ENCODE data around the gene BAD. TPM values are rescaled to one million over a fixed set of nuclear protein-coding genes. Genes with fewer than 3 reads are reported as not detected.
A peak's percentile ranks its signal among the peaks of the same experiment; 100 is the strongest.

The BAD gene
- total and polyA plus RNA-seq, 3 experiments from 2014 or later, result 40.4 to 56.5 (median 40.9) TPM

GRCh38 chr11:64263947-64264317 is 20.5 kb downstream of the BAD start:
- Histone ChIP-seq H3K27me3 (ENCODE audit: insufficient read depth, low read length, poor library complexity, severe bottlenecking) (no peaks in the 10 kb centered on the region), H3K36me3 (ENCODE audit: insufficient read depth, low read length) (no peaks in the 10 kb centered on the region), H3K4me1 (ENCODE audit: insufficient read depth, low read length) (peaks cover 10% of the 10 kb centered on the region), H3K4me3 (ENCODE audit: low read length) (no peak overlapping the region), H3K27ac (ENCODE audit: low read depth, low read length) (no peak overlapping the region), H3K9me3 (ENCODE audit: low read length) (no peaks in the 10 kb centered on the region)
- CTCF ChIA-PET, result interaction anchor here (0.8 to 1.8 kb wide), 6 partner anchors 10 to 59 kb away, joined by 3 to 7 read pairs (median 4); partner anchors contain the start of genes FERMT3, FKBP2 and PLCB3
- H3K27ac Mint-ChIP-seq, result no peak overlapping the region
- peaks cover 12 to 20% (median 15%) of the 10 kb centered on the region in 3 donors for H3K4me1 Mint-ChIP-seq
- POLR2A ChIA-PET, result interaction anchor here (0.5 to 0.6 kb wide), 2 partner anchors 858 to 1489 kb away, joined by 3 to 5 read pairs; partner anchors contain the start of genes FAU and MRPL49
- no peaks in the 10 kb centered on the region for H3K9me3 Mint-ChIP-seq
- DNase-seq, result no peak
- H3K27me3 Mint-ChIP-seq, result no peaks in the 10 kb centered on the region
- H3K4me3 Mint-ChIP-seq, result no peak overlapping the region
- H3K36me3 Mint-ChIP-seq, result peaks cover 0 to 23% (median 5%) of the 10 kb centered on the region in 3 donors

GRCh38 chr11:64263021-64263946 is 21.2 kb downstream of the BAD start:
- ChIA-PET POLR2A (interaction anchor here (0.6 kb wide), 1 partner anchor 859 kb away, joined by 3 read pairs; the partner anchor contains the start of genes FAU and MRPL49), CTCF (interaction anchor here (0.9 to 1.8 kb wide), 5 partner anchors 11 to 59 kb away, joined by 3 to 7 read pairs (median 4); partner anchors contain the start of genes FERMT3, FKBP2 and PLCB3)
- H3K27me3 Mint-ChIP-seq, result no peaks in the 10 kb centered on the region
- H3K27ac ChIP-seq (ENCODE audit: low read depth, low read length), result no peak overlapping the region
- H3K27ac Mint-ChIP-seq, result no peak overlapping the region
- peaks cover 7 to 14% (median 11%) of the 10 kb centered on the region in 3 donors for H3K4me1 Mint-ChIP-seq
- peaks cover 0 to 26% (median 5%) of the 10 kb centered on the region in 3 donors for H3K36me3 Mint-ChIP-seq
- no peaks in the 10 kb centered on the region for H3K9me3 Mint-ChIP-seq
- no peak overlapping the region for H3K4me3 Mint-ChIP-seq
- H3K27me3 ChIP-seq (ENCODE audit: insufficient read depth, low read length, poor library complexity, severe bottlenecking), result no peaks in the 10 kb centered on the region
- DNase-seq, result no peak
- no peak overlapping the region for H3K4me3 ChIP-seq (ENCODE audit: low read length)
- H3K36me3 ChIP-seq (ENCODE audit: insufficient read depth, low read length), result no peaks in the 10 kb centered on the region
- H3K9me3 ChIP-seq (ENCODE audit: low read length), result no peaks in the 10 kb centered on the region
- H3K4me1 ChIP-seq (ENCODE audit: insufficient read depth, low read length), result peaks cover 3% of the 10 kb centered on the region

GRCh38 chr11:64262271-64263002 is 22.0 kb downstream of the BAD start:
- Histone ChIP-seq H3K9me3 (ENCODE audit: low read length) (no peaks in the 10 kb centered on the region), H3K27me3 (ENCODE audit: insufficient read depth, low read length, poor library complexity, severe bottlenecking) (no peaks in the 10 kb centered on the region), H3K4me1 (ENCODE audit: insufficient read depth, low read length) (no peaks in the 10 kb centered on the region), H3K36me3 (ENCODE audit: insufficient read depth, low read length) (no peaks in the 10 kb centered on the region), H3K4me3 (ENCODE audit: low read length) (no peak overlapping the region), H3K27ac (ENCODE audit: low read depth, low read length) (no peak overlapping the region)
- H3K27ac Mint-ChIP-seq, result no peak overlapping the region
- ChIA-PET CTCF (interaction anchor here (0.9 to 1.8 kb wide), 4 partner anchors 10 to 56 kb away, joined by 3 to 7 read pairs (median 4); partner anchors contain the start of genes FERMT3 and PLCB3), POLR2A (no interaction called here)
- peaks cover 0 to 32% (median 5%) of the 10 kb centered on the region in 3 donors for H3K36me3 Mint-ChIP-seq
- H3K4me3 Mint-ChIP-seq, result no peak overlapping the region
- DNase-seq, result no peak
- no peaks in the 10 kb centered on the region for H3K9me3 Mint-ChIP-seq
- no peaks in the 10 kb centered on the region for H3K27me3 Mint-ChIP-seq
- H3K4me1 Mint-ChIP-seq, result peaks cover 0 to 6% (median 6%) of the 10 kb centered on the region in 3 donors

DNA sequence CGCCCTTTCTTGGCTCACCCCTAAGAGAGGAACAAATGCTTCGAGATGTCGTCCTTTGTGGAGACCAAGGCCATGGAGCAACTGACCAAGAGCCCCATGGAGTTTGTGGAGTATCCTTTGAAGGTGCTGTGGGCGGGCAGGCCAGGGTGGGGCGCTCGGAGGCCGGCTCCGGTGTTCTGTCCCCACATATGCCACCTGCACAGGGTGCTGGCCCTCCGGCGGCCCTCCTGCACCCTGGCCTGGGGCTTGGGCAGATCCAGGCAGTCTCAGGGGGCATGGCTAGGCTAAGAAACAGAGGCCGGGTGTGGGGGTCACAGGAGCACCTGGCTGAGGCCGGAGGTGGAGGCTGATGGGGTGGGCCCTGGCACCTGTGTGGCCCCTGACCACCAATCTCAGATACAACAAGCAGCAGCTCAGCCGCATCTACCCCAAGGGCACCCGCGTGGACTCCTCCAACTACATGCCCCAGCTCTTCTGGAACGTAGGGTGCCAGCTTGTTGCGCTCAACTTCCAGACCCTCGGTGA is 22.8 kb downstream of the BAD start:
- Mint-ChIP-seq H3K4me1 (peaks cover 0 to 6% (median 6%) of the 10 kb centered on the region in 3 donors), H3K9me3 (no peaks in the 10 kb centered on the region), H3K27me3 (no peaks in the 10 kb centered on the region), H3K36me3 (peaks cover 0 to 33% (median 5%) of the 10 kb centered on the region in 3 donors), H3K27ac (no peak overlapping the region), H3K4me3 (no peak overlapping the region)
- Histone ChIP-seq H3K9me3 (ENCODE audit: low read length) (no peaks in the 10 kb centered on the region), H3K27me3 (ENCODE audit: insufficient read depth, low read length, poor library complexity, severe bottlenecking) (no peaks in the 10 kb centered on the region), H3K36me3 (ENCODE audit: insufficient read depth, low read length) (no peaks in the 10 kb centered on the region), H3K4me3 (ENCODE audit: low read length) (no peak overlapping the region), H3K4me1 (ENCODE audit: insufficient read depth, low read length) (no peaks in the 10 kb centered on the region), H3K27ac (ENCODE audit: low read depth, low read length) (no peak overlapping the region)
- ChIA-PET CTCF (interaction anchor here (1.1 to 2.1 kb wide), 3 partner anchors 11 to 57 kb away, joined by 3 to 8 read pairs (median 5); partner anchors contain the start of gene PLCB3), POLR2A (no interaction called here)
- no peak for DNase-seq

- Histone ChIP-seq H3K4me3 (ENCODE audit: low read length) (no peak overlapping the region), H3K27ac (ENCODE audit: low read depth, low read length) (no peak overlapping the region), H3K27me3 (ENCODE audit: insufficient read depth, low read length, poor library complexity, severe bottlenecking) (no peaks in the 10 kb centered on the region), H3K4me1 (ENCODE audit: insufficient read depth, low read length) (no peaks in the 10 kb centered on the region), H3K9me3 (ENCODE audit: low read length) (no peaks in the 10 kb centered on the region), H3K36me3 (ENCODE audit: insufficient read depth, low read length) (no peaks in the 10 kb centered on the region)
- no peak for DNase-seq
- Mint-ChIP-seq H3K4me3 (peak overlapping the region in 2 of 7 donors; percentile 20 to 65), H3K4me1 (peaks cover 0 to 6% (median 6%) of the 10 kb centered on the region in 3 donors), H3K27me3 (no peaks in the 10 kb centered on the region), H3K27ac (peak overlapping the region in 1 of 8 donors; percentile 58), H3K36me3 (peaks cover 0 to 36% (median 5%) of the 10 kb centered on the region in 3 donors), H3K9me3 (no peaks in the 10 kb centered on the region)
- POLR2A ChIA-PET, result no interaction called here
- CTCF ChIA-PET, result interaction anchor here (1.1 to 2.1 kb wide), 3 partner anchors 9 to 56 kb away, joined by 3 to 8 read pairs (median 5); partner anchors contain the start of gene PLCB3
Observed at GRCh38 chr11:64260147-64260708, 24.2 kb downstream of the BAD start.

DNA sequence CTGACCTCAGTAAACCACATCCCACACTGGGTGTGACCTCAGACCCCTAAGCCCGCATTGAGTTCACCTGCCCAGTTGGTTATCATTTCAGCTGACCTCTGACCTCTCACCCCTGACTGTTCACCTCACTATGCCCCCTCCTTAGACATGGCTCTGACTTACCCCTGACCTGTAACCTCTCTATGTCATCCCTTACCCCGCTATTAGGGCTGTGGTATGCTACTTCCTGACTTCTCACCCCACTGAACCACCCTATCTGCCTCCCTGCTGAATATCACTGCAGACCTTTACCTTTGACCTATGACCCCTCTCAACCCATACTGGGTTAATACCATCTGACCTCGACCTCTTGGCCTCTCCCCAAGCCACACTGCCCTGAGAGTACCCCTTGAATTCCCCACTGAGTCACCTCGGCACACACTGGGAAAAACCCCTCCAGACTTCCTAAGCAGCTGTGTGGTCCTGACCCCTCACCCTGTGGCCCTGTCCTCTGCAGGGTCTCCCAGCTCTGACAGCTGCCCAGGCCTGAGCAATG is 24.9 kb downstream of the BAD start:
- no peak overlapping the region for H3K4me3 ChIP-seq (ENCODE audit: low read length)
- H3K36me3 ChIP-seq (ENCODE audit: insufficient read depth, low read length), result no peaks in the 10 kb centered on the region
- peak overlapping the region in 4 of 8 donors; percentile 34 to 58 (median 44) for H3K27ac Mint-ChIP-seq
- H3K9me3 Mint-ChIP-seq, result no peaks in the 10 kb centered on the region
- no peaks in the 10 kb centered on the region for H3K27me3 ChIP-seq (ENCODE audit: insufficient read depth, low read length, poor library complexity, severe bottlenecking)
- ChIA-PET CTCF (interaction anchor here (2.1 kb wide), 1 partner anchor 55 kb away, joined by 8 read pairs; no protein-coding TSS in a partner anchor), POLR2A (no interaction called here)
- no peaks in the 10 kb centered on the region for H3K27me3 Mint-ChIP-seq
- no peak overlapping the region for H3K4me3 Mint-ChIP-seq
- H3K4me1 ChIP-seq (ENCODE audit: insufficient read depth, low read length), result no peaks in the 10 kb centered on the region
- H3K4me1 Mint-ChIP-seq, result peaks cover 0 to 6% (median 6%) of the 10 kb centered on the region in 3 donors
- H3K9me3 ChIP-seq (ENCODE audit: low read length), result no peaks in the 10 kb centered on the region
- DNase-seq, result no peak
- H3K27ac ChIP-seq (ENCODE audit: low read depth, low read length), result no peak overlapping the region
- peaks cover 0 to 38% (median 5%) of the 10 kb centered on the region in 3 donors for H3K36me3 Mint-ChIP-seq

GRCh38 chr11:64258946-64259532 is 25.4 kb downstream of the BAD start:
- Histone ChIP-seq H3K4me3 (ENCODE audit: low read length) (no peak overlapping the region), H3K9me3 (ENCODE audit: low read length) (no peaks in the 10 kb centered on the region), H3K4me1 (ENCODE audit: insufficient read depth, low read length) (no peaks in the 10 kb centered on the region), H3K27me3 (ENCODE audit: insufficient read depth, low read length, poor library complexity, severe bottlenecking) (no peaks in the 10 kb centered on the region), H3K27ac (ENCODE audit: low read depth, low read length) (no peak overlapping the region), H3K36me3 (ENCODE audit: insufficient read depth, low read length) (no peaks in the 10 kb centered on the region)
- Mint-ChIP-seq H3K36me3 (peaks cover 0 to 38% (median 5%) of the 10 kb centered on the region in 3 donors), H3K27me3 (no peaks in the 10 kb centered on the region), H3K9me3 (no peaks in the 10 kb centered on the region), H3K27ac (peak overlapping the region in 2 of 8 donors; percentile 34 to 52), H3K4me3 (no peak overlapping the region), H3K4me1 (peaks cover 0 to 6% (median 6%) of the 10 kb centered on the region in 3 donors)
- ChIA-PET POLR2A (no interaction called here), CTCF (interaction anchor here (1.6 kb wide), 1 partner anchor 10 kb away, joined by 3 read pairs; no protein-coding TSS in a partner anchor)
- DNase-seq, result no peak
